Measurements from ENCODE around the gene TCF12.
"Not testable (repeated sequence)": the region's sequence is repeated elsewhere in the genome, so short reads cannot be mapped to it uniquely, and the experiment has no call there.

TCF12 gene

DNA sequence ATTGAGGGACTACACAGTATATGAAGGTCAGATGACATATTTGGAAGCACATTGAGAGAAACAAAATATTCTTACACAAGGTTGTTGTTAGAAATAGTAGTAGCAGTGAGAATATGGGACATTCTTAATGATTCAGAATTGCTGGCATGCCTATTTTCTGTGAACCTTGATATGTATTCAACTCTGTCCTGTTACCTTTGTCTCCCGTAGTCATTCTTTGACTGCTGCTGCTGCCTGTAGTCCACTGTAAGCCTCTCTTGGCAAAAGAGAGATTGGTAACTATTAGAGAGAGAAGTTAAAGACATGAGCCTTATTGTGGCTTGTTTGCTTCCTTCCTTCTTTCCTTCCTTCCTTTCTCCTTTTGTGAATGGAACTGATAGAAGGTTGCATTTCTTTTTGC, 64.5 kb downstream of the TCF12 start:
- no peak for DNase-seq

DNA sequence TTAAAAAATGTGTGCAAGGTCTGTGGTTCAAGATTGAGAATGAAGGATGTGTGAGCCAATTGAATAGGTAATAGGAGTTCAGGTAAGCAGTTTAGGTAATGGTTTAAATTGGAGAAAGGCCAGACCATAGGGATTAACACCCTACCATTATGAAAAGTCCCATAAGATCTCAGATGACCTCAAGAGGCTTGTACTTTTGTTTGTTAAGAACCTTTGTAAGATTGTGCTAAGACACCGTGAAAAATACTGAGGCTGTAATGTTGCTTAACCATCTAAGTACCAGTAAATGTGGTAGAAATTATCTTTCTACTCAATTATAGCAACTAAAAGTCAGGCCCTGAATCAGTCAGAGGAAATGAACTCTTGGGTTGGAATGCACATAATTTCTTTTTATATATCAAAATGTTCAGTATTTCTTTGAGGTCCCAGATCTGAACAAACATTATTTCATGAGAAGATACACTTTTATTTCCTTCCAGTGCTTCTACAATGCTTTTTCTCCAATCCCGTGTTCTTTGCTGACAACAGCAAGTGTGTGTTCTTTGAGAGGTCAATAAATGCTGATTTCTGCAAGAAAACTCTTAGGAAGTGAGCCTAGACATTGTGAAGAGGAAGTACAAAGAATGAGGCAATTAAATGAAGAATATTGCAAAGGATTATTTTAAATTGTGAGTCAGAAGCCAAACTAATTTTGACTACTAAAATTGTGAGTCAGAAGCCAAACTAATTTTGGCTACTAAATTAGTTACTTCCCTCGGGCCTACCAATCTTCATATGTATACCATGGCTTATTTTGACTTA, 66.4 kb downstream of the TCF12 start:
- DNase-seq: no peak

DNA sequence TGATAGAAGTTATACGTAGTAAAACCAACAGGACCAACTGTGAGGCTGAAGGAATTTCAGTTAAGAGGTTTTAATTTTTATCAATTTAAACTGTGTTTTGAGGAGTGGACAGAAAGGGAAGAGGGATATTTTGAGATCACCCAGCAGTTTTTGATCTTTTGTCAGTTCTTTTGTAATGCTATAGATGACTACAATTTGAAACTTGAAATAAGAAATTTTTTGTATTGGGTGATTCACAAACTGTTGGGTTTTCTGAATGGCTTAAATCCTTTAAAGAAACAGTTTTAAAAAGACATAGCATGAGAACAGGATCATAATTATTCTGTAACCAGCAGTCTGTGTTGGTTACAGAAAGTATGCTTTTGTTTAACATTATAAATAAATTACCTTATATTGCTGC, 67.4 kb downstream of the TCF12 start:
- DNase-seq: no peak

DNA sequence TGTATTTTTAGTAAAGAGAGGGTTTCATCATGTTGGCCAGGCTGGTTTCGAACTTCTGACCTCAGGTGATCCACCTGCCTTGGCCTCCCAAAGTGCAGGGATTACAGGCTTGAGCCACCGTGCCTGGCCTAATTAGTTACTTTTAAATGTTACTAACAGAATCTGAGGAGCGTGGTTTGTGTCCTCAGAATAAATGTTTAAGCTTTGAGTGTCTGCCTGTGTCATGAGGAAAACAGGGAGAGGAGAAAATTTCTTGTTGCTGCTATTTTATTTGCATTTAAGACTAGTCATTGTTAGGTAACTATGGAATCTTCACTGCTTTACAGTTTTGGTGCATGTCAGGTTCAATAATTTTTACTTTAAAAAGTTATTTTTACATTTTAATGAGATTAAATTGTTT, 68.8 kb downstream of the TCF12 start:
- no peak for DNase-seq

DNA sequence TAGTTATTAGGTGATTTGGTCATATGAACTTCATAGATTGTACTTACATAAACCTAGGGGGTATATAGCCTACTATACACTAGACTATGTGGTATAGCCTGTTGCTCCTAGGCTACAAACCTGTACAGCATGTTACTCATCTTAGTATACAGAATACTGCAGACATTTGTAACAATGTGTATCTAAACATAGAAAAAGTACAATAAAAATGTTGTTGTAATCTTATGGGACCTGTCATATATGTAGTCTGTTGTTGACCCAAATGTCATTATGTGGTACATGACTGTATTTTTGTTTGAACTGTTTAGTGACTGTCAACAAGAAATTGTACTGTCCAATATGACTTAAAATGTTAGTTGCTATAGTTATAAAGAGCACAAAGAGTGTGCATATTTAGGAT, 69.8 kb downstream of the TCF12 start:
- DNase-seq: no peak

DNA sequence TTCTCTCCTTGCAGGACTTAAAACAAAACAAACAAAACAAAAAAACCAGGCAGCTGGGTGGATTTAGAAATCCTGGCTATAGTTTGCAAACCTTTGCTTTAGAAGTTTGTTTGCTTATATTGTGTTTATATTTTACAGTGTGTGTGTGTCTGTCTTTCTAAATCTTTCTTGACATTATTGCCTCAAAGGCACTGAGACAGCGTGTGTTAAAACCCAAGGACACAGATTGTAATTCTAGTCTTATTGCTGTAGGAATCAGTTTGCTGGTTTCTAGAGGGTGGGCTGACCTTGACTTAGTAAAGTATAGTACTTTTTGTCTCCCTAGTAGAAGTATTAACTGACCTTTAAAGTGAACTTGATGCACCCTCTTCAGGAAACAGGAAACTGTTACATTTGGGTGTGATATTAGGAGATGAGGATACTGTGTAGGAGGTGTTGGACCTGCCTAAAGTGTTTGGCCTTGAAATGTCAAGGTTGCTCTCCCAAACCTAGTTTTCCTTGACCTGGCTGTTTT, 71.0 kb downstream of the TCF12 start:
- no peak for DNase-seq

DNA sequence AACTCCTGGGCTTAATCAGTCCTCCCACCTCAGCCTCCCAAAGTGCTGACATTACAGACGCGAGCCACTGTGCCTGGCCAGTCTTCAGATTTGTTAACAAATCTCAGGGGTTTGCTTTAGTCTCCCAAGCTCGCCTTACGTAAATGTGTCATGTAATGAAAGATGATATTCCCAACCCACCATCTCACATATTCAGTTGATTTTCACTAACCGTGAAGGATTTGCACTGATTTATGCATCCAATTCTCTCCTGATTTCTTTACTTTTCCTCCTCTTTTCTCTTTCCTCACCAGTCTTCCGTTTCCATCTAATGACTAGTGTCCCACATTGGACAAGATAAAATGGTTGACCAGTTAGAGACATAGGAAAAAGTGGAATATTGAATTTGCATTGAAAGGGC, 72.6 kb downstream of the TCF12 start:
- DNase-seq: no peak

DNA sequence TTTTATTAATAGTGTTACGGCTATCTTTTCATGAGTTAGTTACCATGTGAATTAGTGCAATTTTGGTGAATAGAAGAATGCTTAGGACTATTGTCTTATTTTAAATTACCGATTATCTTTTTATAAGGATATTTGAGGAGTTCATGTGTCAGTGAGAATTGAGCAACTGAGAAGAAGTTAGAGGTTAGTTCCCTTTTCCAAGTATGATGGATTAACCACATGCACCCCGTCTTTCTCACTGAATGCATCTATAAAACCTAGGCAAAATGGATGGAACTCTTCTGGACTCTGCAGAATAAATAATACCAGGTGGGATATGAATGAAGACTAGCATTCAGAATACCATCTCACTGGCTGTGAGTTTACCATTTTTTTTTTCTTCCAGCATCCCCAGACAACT, 74.3 kb downstream of the TCF12 start:
- DNase-seq: no peak

DNA sequence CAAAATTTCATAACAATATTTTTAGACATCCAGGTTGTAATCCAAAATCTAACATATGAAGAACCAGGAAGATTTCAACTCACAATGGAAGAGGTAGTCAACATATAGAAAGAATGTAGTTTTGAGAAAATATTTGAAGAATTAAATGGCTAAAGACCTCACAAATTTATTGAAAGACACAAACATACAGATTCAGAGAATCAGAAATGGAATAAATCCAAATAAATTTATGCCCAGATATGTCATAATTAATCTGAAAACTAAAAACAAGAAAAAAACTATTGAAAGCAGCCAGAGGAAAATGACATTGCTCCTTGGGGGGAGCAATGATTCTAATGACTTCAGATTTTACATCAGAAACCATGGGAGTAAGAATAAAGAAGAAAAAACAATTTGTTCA, 75.8 kb downstream of the TCF12 start:
- DNase-seq: no peak

DNA sequence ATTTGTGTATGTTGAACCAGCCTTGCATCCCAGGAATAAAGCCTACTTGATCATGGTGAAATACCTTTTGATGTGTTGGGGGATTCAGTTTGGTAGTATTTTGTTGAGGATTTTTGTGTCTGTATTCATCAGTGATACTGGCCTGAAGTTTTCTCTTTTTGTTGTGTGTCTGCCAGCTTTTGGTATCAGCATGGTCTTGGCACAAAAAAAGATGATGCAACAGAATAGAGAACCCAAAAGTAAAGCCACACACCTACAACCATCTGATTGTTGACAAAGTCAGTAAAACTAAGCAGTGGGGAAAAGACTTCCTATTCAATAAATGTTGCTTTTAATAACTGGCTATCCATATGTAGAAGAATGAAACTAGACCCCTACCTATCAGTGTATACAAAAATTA, 77.6 kb downstream of the TCF12 start:
- no peak for DNase-seq

DNA sequence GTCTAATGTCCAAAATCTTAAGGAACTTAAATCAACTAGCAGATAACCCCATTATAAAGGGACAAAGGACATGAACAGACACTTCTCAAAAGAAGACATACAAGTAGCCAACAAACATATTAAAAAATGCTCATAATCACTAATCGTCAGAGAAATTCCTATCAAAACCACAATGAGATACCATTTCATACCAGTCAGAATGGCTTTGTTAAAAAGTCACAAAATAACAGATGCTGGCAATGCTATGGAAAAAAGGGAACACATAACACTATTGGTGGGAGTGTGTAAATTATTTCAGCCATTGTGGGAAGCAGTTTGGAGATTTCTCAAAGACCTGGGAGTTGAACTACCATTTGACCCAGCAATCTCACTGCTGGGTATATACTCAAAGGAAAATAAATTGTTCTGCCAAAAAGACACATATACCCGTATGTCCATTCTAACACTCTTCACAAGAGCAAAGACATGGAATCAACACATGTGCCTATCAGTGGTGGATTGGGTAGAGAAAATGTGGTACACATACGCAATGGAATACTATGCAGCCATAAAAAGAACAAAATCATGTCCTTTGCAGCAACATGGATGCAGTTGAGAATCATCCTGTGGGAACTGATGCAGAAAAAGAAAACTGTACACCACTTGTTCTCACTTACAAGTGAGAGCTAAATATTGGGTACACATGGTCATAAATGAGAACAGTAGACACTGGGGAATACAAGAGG, 78.5 kb downstream of the TCF12 start:
- DNase-seq: no peak

DNA sequence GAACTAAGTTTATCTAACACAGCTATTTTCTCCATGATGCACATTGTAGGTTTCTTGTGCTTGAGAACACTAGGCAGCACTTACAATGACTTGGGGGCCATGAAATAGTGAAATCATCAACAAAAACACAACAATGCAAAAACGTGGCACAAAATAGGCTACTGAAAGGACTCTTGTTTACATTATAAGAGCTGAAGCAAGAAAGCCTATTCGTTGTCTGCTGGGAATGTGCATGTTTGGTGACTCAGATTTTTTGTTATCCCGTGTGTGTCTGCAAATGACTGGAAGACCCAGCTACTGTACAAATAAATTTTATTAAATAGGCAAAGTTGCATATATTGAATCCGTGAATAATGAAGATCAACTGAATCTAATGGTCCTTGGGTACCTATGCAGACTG, 85.0 kb downstream of the TCF12 start:
- DNase-seq: no peak

DNA sequence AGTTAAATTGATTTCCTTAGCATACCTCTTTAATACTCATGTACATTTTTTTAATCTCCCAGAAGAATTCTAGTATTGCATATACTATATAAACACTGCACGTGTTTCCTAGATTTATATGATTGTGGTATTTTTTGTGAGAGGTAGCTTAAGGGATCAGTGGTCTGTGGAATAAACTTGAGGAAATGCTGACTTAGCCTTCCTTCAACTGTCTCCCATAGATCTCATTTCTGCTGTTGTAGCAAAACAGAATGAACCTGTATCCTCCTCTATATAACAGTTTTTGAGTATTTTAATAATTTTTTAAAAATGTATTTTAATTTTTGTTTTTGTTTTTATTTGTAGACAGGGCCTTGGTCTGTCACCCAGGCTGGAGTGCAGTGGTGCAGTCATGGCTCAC, 86.8 kb downstream of the TCF12 start:
- DNase-seq: no peak

DNA sequence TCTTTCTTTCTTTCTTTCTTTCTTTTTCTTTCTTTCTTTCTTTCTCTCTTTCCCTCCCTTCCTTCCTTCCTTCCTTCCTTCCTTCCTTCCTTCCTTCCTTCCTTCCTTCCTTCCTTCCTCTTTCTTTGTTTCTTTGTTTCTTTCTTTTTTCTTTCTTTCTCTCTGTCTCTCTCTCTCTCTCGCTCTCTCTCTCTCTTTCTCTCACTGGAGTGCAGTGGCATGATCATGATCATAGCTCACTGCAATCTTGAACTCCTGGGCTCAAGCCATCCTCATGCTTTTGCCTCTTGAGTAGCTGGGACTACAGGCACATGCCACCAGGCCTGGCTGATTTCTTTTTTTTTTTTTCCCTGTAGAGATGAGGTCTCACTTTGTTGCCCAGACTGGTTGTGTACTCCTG, 89.4 kb downstream of the TCF12 start:
- DNase-seq: not testable (repeated sequence)

DNA sequence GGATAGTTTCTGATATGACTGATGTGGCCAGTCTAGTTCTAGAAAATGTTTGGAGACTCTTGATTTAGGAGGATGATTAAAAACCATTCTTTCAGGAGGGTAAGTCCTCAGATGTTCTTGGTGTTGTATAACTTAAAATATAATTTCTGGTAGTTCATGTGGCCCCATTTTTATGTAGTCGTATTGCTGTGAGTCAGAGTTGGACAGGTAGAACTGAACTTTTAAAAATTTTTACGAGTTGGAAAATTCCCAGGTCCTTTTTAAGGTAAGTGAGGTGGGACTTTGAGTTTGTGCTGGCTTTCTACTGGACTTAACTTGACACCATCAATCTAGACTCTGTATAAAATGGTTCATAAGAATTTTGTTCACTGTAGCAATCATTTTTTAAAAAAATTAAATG, 92.3 kb downstream of the TCF12 start:
- DNase-seq: no peak

DNA sequence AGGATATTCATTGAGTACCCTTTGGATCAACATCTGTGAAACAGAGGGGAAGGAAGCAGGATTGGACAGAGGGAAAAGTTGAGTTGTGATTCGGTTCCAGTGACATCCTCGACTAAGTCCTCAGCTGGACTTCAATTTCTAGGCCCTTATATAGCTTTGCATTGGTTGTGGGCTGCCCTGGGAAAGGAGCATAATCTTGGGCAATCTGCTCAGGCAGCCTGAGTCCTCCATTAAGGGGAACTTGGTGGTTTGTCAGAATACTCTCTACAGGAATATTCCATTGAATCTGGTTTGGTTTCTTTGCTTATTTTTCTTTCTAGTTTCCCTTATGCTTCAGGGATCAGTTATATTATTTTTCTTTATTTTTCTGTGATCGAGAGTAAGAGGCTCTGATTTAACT, 94.1 kb downstream of the TCF12 start:
- DNase-seq: no peak

DNA sequence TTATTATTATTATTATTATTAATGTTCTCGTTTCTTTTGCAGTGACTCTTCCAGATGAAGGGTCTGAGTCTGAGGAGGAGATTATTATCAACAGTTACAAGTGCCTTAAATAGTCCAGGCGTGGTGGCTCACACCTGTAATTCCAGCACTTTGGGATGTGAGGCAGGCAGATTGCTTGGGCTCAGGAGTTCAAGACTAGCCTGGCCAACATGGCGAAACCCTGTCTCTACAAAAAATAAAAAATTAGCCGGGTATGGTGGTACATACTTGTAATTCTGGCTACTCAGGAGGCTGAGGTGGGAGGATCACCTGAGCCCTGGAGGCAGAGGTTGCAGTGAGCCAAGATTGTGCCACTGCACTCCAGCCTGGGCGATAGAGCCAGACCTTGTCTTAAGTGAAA, 96.5 kb downstream of the TCF12 start:
- not testable (repeated sequence) for DNase-seq

DNA sequence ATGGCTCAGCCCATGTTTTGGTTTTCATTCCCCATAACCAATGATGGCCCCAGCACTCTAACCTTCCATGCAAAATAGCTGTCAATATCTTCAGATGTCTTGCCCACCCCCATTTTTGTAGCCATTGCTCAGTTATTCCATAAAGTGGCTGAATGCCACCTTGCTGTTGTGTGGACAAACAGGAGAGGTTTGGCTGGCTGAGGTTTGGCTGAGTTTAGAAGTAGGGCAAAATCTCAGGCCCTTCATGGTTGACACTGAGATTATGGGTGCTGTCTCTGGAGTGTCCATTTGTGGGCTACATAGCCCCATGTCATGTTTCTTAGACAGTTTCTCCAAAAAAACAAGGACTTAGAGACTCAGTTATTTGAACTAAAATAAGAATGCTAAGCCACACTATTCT, 96.9 kb downstream of the TCF12 start:
- no peak for DNase-seq

DNA sequence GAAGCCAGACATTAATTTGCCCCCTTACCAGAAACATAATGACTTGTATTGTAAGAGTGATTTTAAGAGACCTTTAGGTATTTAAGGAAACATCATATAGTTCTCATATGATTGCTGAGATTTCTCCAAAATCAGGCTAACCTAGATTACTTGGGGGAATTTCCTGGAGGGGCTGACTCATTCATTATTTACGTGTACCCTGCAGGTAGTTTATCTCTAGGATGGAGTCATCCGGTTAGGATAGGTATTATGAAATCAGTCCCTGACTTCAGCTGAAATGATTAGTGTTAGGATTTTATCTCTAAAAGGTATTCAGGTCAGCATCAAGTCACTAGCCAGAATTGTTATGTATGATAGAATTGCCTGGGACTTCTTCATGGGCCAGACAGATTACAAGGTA, 97.5 kb downstream of the TCF12 start:
- no peak for DNase-seq

DNA sequence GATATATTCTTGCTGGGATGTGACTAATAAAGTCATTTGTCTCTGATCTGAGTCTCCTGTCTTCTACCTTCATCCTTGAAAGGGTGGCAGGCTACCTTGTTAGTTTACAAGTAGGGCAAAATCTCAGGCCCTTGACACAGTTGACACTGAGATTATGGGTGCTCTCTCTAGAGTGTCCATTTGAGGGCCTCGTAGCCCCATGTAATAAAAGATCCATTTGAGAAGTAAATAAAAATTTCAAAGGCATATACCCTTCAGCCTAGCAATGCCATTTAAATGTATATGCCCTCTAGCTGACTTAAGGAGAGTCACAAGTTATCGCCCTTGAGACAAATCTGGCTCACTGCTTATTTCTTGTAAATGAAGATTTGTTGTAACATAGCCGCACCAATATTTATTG, 98.6 kb downstream of the TCF12 start:
- no peak for DNase-seq

DNA sequence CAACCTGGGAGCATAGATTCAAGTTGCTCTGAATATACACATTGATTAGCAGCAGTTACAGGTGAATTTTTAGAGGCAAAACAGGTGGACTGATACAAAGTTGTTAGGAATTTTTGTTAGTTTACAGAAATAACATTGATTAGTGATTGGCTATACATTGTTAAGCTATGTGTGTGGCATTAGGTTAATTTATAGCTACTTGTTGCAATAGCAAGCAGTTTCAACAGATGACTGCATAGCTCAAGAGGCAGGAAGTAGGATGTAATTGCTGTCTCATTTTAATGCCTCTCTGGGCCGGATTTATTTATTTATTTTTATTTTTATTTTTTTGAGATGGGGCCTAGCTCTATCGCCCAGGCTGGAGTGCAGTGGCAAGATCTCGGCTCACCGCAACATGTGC, 99.7 kb downstream of the TCF12 start:
- DNase-seq: no peak

DNA sequence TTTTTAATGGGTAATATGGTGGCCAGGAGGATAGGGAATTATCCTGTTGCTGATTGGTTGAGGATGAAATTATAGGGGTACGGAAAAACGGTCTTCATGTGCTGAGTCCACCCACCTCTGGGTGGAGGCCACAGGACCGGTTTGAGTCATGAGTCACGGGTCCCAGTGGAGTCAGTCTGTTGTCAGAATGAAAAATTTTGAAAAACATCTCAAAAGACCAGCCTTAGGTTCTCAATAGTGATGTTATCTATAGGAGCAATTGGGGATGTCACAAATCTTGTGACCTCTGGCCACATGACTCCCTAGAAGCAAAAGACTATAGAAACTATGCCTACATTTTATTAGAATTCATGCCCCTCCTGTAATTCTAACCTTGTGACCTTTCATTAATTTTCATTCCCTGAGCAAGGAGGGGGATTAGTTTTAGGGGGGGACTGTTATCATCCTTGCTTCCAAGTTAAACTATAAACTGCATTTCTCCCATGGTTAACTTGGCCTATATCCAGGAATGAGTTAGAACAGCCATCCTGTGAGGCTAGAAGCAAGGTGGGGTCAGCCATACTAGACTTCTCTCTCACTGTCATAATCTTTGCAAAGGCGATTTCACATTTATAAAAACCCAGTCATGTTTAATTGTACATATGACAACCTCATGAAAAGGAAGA, 101.2 kb downstream of the TCF12 start:
- no peak for DNase-seq

DNA sequence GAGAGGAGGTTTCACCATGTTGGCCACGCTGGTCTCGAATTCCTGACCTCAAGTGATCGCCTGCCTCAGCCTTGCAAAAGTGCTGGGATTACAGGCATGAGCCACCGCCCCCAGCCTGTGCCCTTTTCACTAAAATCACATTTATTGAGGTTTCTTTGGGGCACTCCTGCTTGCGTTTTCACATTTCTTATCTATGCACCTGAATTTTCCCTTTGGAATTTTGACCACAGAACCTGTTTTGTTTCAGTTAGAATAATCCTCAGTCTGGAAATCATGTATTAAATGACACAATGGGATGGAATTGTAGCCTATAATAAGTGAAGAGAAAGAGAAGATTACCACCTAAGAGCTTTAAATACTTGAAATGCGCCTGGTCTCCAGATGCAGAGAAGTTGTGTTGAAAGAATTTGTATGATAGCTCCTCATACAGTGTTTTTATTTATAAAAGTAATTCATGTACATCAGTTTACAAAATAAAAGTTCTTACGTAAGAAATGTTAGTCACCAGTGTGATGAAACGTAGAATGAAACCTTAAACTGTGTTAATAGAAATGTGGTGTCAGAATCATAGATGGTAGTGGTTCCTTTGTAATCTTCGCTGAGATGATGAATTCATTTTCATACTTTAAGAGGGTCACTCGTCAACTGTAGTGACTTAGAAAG, 107.0 kb downstream of the TCF12 start:
- DNase-seq: no peak
